Measurements from ENCODE around the gene CPE. TPM values are rescaled to one million over a fixed set of nuclear protein-coding genes. Genes with fewer than 3 reads are reported as not detected.

The CPE gene
- total RNA-seq, 1 donor from 2014 or later: 24.0 TPM

DNA sequence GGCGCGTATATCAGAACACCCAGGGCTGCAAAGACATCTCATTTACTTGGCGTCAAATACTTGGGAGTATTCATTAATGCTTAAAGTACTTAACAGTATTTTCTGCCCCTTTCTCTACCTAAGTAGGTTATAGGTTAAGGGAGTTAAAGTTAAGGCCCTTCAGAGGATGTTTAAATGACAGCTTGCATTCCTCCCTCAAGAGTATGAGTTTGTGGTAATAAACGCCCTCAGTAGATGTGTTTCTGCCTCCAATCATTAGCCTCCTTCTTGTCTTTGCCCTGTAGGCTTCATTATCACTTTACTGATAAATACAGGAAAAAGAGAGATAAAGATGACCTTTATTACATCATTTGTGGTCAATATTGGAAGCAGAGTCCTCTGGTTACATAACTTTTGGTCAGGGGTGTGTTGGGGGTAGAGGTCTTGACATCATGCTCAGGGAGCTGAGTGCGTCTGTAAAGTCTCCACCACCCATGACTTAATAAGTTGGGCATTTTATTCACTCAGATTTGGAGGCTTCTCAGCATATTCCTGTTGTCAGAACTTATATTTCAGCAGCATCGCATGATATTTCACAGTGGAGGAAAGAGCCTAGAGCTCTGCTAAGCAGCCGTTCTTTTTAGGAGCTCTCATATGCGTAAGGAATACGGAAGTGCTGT lies 145.9 kb downstream of the CPE start:
- TF ChIP-seq, protein P1, sequence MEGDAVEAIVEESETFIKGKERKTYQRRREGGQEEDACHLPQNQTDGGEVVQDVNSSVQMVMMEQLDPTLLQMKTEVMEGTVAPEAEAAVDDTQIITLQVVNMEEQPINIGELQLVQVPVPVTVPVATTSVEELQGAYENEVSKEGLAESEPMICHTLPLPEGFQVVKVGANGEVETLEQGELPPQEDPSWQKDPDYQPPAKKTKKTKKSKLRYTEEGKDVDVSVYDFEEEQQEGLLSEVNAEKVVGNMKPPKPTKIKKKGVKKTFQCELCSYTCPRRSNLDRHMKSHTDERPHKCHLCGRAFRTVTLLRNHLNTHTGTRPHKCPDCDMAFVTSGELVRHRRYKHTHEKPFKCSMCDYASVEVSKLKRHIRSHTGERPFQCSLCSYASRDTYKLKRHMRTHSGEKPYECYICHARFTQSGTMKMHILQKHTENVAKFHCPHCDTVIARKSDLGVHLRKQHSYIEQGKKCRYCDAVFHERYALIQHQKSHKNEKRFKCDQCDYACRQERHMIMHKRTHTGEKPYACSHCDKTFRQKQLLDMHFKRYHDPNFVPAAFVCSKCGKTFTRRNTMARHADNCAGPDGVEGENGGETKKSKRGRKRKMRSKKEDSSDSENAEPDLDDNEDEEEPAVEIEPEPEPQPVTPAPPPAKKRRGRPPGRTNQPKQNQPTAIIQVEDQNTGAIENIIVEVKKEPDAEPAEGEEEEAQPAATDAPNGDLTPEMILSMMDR (IDR thresholded peaks at IDR 0.05; ENCODE audit: insufficient read depth, low read length, severe bottlenecking): no peak
- Histone ChIP-seq H3K27me3 (ENCODE audit: control insufficient read depth, insufficient read depth, low read length) (no peaks in the 10 kb centered on the region), H3K36me3 (ENCODE audit: control insufficient read depth, insufficient read depth, low read length) (no peaks in the 10 kb centered on the region), H3K4me3 (ENCODE audit: low read depth, low read length) (no peak overlapping the region)
- no peak for DNase-seq (ENCODE audit: low read depth)
- FAIRE-seq: no peak

DNA sequence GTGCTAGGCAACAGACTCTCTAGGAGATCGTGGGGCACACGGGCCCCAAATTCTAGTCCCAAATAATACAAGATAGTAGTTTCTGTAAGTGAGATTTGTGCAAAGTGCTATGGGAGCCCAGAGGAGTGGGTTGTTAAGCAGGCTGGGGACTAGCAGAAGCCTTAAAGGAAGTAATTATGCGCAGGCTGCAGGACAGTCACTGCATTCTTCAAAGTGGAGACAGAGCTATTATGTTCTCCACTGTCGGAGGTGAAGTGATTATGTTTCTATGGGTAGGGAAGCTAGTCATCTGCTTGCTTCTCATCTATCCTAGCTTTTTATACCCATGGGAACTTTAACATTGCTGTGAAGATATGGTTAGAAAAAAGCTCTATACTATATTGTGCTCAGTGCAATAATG lies 154.2 kb downstream of the CPE start:
- TF ChIP-seq, protein P1 (IDR thresholded peaks at IDR 0.05; ENCODE audit: insufficient read depth, low read length, severe bottlenecking): no peak
- DNase-seq (ENCODE audit: low read depth) (no peak), FAIRE-seq (no peak)
- no peak overlapping the region for H3K4me3 ChIP-seq (ENCODE audit: low read depth, low read length)
- no peaks in the 10 kb centered on the region for H3K36me3 ChIP-seq (ENCODE audit: control insufficient read depth, insufficient read depth, low read length)
- no peaks in the 10 kb centered on the region for H3K27me3 ChIP-seq (ENCODE audit: control insufficient read depth, insufficient read depth, low read length)

- Histone ChIP-seq H3K4me3 (ENCODE audit: low read depth, low read length) (no peak overlapping the region), H3K27me3 (ENCODE audit: control insufficient read depth, insufficient read depth, low read length) (no peaks in the 10 kb centered on the region), H3K36me3 (ENCODE audit: control insufficient read depth, insufficient read depth, low read length) (no peaks in the 10 kb centered on the region)
- TF ChIP-seq, protein P1 (IDR thresholded peaks at IDR 0.05; ENCODE audit: insufficient read depth, low read length, severe bottlenecking): peak; percentile 43
- peak; percentile 67 for DNase-seq (ENCODE audit: low read depth)
- no peak for FAIRE-seq
These were observed 158.3 kb downstream of the CPE start for GRCh38 chr4:165537028-165537648.

DNA sequence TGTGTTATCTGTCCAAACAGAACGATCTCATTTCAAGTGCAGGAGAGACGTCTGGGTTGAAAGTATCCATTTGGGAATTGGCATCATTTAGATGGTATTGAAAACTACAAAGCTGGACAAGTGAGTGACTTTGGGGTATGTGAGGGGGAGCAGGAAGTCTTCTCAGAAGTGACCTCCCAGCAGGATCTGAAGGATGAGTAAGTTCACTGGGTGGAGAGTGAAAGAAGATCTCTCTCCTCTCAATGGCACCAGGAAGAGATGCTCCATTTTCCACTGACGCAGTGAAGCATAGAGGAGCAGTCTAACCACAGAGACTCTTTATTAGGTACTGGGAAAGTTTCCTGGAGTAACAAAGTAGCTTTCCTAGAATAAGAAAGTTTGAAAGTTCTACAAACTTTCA lies 161.0 kb downstream of the CPE start:
- TF ChIP-seq, protein P1 (IDR thresholded peaks at IDR 0.05; ENCODE audit: insufficient read depth, low read length, severe bottlenecking): no peak
- H3K4me3 ChIP-seq (ENCODE audit: low read depth, low read length): no peak overlapping the region
- no peaks in the 10 kb centered on the region for H3K27me3 ChIP-seq (ENCODE audit: control insufficient read depth, insufficient read depth, low read length)
- no peaks in the 10 kb centered on the region for H3K36me3 ChIP-seq (ENCODE audit: control insufficient read depth, insufficient read depth, low read length)
- FAIRE-seq (peak; percentile 13), DNase-seq (ENCODE audit: low read depth) (no peak)

- Histone ChIP-seq H3K4me3 (ENCODE audit: low read depth, low read length) (no peak overlapping the region), H3K27me3 (ENCODE audit: control insufficient read depth, insufficient read depth, low read length) (no peaks in the 10 kb centered on the region), H3K36me3 (ENCODE audit: control insufficient read depth, insufficient read depth, low read length) (no peaks in the 10 kb centered on the region)
- TF ChIP-seq, protein P1 (IDR thresholded peaks at IDR 0.05; ENCODE audit: insufficient read depth, low read length, severe bottlenecking): no peak
- DNase-seq (ENCODE audit: low read depth) (no peak), FAIRE-seq (no peak)
These were observed 161.5 kb downstream of the CPE start for GRCh38 chr4:165540206-165540830.

Measured in bronchial epithelial cell (primary cell).